Thyroid gland (tissue), 4 donors: ENCODE data around the gene CEACAM18.

ENCODE experiments used
- POLR2A ChIP-seq, 2 donors: fragments of 450-650 bp; IDR thresholded peaks; one replicate each; pipeline ENCODE4 v1.6.1; 2017; ENCODE audit warnings: antibody characterized with exemption in 2 of 2, mild to moderate bottlenecking in 2 of 2, moderate library complexity in 1 of 2
- TF ChIP-seq, protein P1 (sequence below), 6 experiments: fragments of 200-600 bp in 3 of 6; fragments of 450-650 bp in 3 of 6; sonication (generic) in 3 of 6; IDR thresholded peaks; one replicate each; pipeline ENCODE4 v1.5.1; 2016 to 2019; ENCODE audit warnings: antibody characterized with exemption in 6 of 6, mild to moderate bottlenecking in 2 of 6, inconsistent platforms in 1 of 6, moderate library complexity in 1 of 6

- TF ChIP-seq, protein P1, sequence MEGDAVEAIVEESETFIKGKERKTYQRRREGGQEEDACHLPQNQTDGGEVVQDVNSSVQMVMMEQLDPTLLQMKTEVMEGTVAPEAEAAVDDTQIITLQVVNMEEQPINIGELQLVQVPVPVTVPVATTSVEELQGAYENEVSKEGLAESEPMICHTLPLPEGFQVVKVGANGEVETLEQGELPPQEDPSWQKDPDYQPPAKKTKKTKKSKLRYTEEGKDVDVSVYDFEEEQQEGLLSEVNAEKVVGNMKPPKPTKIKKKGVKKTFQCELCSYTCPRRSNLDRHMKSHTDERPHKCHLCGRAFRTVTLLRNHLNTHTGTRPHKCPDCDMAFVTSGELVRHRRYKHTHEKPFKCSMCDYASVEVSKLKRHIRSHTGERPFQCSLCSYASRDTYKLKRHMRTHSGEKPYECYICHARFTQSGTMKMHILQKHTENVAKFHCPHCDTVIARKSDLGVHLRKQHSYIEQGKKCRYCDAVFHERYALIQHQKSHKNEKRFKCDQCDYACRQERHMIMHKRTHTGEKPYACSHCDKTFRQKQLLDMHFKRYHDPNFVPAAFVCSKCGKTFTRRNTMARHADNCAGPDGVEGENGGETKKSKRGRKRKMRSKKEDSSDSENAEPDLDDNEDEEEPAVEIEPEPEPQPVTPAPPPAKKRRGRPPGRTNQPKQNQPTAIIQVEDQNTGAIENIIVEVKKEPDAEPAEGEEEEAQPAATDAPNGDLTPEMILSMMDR (IDR thresholded peaks at IDR 0.05), result no peak
- TF ChIP-seq POLR2A (IDR thresholded peaks at IDR 0.05), result no peak
These were observed 8.7 kb upstream of the CEACAM18 start for GRCh38 chr19:51469629-51470028.
